ENCODE data around the gene ANKRD50. TPM values are rescaled to one million over a fixed set of nuclear protein-coding genes. Genes with fewer than 3 reads are reported as not detected.

ANKRD50 gene
- total and polyA plus RNA-seq, 2 of the 13 experiments (the other 11 are each of a cell fraction or from before 2014, with no cell fraction given), result 2.4 to 4.4 TPM

GRCh38 chr4:124710911-124711310 lies 1.6 kb downstream of the ANKRD50 start:
- H3K4me3 ChIP-seq (replicated peaks in 1 of 3; ENCODE audit: insufficient read depth in 1 of 3, low read depth in 2 of 3, low read length in 3 of 3), result peak overlapping the region; percentile 80 to 89 (median 85); a peak in 4 of 6 replicates
- peaks cover 36% of the 10 kb centered on the region for H3K4me1 ChIP-seq (ENCODE audit: insufficient read depth, low read length)
- 89% methylated on average over 5 of the region's 5 CpGs for WGBS (ENCODE audit: low lambda C conversion rate)
- intact Hi-C loops (cut with micrococcal nuclease; ENCODE audit: unreplicated experiment), result loop anchor here (2.0 to 5.0 kb wide), 3 partner anchors 24 to 224 kb away; no protein-coding TSS in a partner anchor
- H3K27me3 ChIP-seq (ENCODE audit: control insufficient read depth in 1 of 2, insufficient read depth in 2 of 2, low read length in 2 of 2), result no peaks in the 10 kb centered on the region; a peak in 1 of 5 replicates
- no peak overlapping the region for H2AFZ ChIP-seq (ENCODE audit: low read length)
- H3K4me2 ChIP-seq (ENCODE audit: low read depth, low read length), result peak overlapping the region; percentile 73
- no peaks in the 10 kb centered on the region for H3K36me3 ChIP-seq (replicated peaks in 1 of 2; ENCODE audit: control insufficient read depth in 1 of 2, insufficient read depth in 2 of 2, low read length in 2 of 2)
- BruUV-seq (replicated peaks), result TSS peak; percentile 51
- H3K79me2 ChIP-seq (ENCODE audit: insufficient read depth, low read length), result peaks cover 21% of the 10 kb centered on the region
- H3K9me3 ChIP-seq (ENCODE audit: low read length), result no peaks in the 10 kb centered on the region
- H3K27ac ChIP-seq (ENCODE audit: extremely low read length, insufficient read depth, low read length), result no peak overlapping the region
- no peak for ATAC-seq
- CTCF ChIA-PET (ENCODE audit: low intra/inter-chr PET ratio, low total read pairs), result no interaction called here
- POLR2A ChIA-PET, result interaction anchor here (0.8 kb wide), 1 partner anchor 9 kb away, joined by 3 read pairs; no protein-coding TSS in a partner anchor
- no peak for DNase-seq (ENCODE audit: low spot score)
- no peak for FAIRE-seq
- H4K20me1 ChIP-seq (ENCODE audit: insufficient read depth, low read length), result no peaks in the 10 kb centered on the region
- in situ Hi-C loops (cut with HindIII; ENCODE audit: extremely low pct_ligation_motif_present, low pct_unique_long_range_greater_than_20kb), result no loop called here
- peak overlapping the region; percentile 84 for H3K9ac ChIP-seq (ENCODE audit: insufficient read depth, low read depth, low read length)
- no peak for TF ChIP-seq ZHX2 (IDR thresholded peaks at IDR 0.05; ENCODE audit: low read depth)
- TF ChIP-seq ZHX2 (CRISPR knock-in tag; IDR thresholded peaks at IDR 0.05; ENCODE audit: borderline replicate concordance), result no peak
- no peak for TF ChIP-seq ZFAT (CRISPR knock-in tag; conservative IDR thresholded peaks at IDR 0.05)
- no peak for TF ChIP-seq BRF2 (CRISPR knock-in tag; IDR thresholded peaks at IDR 0.05)
- TF ChIP-seq ZNF609 (CRISPR knock-in tag; IDR thresholded peaks at IDR 0.05; ENCODE audit: borderline replicate concordance), result no peak
- TF ChIP-seq MXI1 (IDR thresholded peaks at IDR 0.05; ENCODE audit: borderline replicate concordance, low read depth, low read length), result no peak
- no peak for TF ChIP-seq SALL2 (CRISPR knock-in tag; IDR thresholded peaks at IDR 0.05)
- no peak for TF ChIP-seq MEF2D (CRISPR knock-in tag; IDR thresholded peaks at IDR 0.05)
- no peak for TF ChIP-seq GLI4 (CRISPR knock-in tag; IDR thresholded peaks at IDR 0.05; ENCODE audit: borderline replicate concordance)
- TF ChIP-seq REPIN1 (CRISPR knock-in tag; IDR thresholded peaks at IDR 0.05; ENCODE audit: borderline replicate concordance, low read depth), result no peak
- TF ChIP-seq ZNF350 (CRISPR knock-in tag; IDR thresholded peaks at IDR 0.05; ENCODE audit: borderline replicate concordance, low read depth), result no peak
